ENCODE data around the gene PAQR9. TPM values are rescaled to one million over a fixed set of nuclear protein-coding genes. Genes with fewer than 3 reads are reported as not detected.

PAQR9 gene
- total and polyA plus RNA-seq, 9 of the 15 experiments (the other 6 are each of a cell fraction or from before 2014, with no cell fraction given), result 0.04 to 0.58 (median 0.22) TPM

- no peak for TF ChIP-seq ARID4B (CRISPR knock-in tag; IDR thresholded peaks at IDR 0.05)
- TF ChIP-seq EHMT2 (IDR thresholded peaks at IDR 0.05), result no peak
- TF ChIP-seq ZEB2 (IDR thresholded peaks at IDR 0.05), result no peak
- TF ChIP-seq SNIP1 (IDR thresholded peaks at IDR 0.05; ENCODE audit: low read depth), result no peak
- TF ChIP-seq LEF1 (IDR thresholded peaks at IDR 0.05), result no peak
- TF ChIP-seq ZNF224 (CRISPR knock-in tag; IDR thresholded peaks at IDR 0.05), result no peak
- TF ChIP-seq CHD4 (IDR thresholded peaks at IDR 0.05; ENCODE audit: insufficient read depth, insufficient replicate concordance, low read depth, low read length, poor library complexity, severe bottlenecking), result no peak
- no peak; the same call in none of the 2 replicates for TF ChIP-seq USF2 (CRISPR knock-in tag; IDR thresholded peaks at IDR 0.05)
- TF ChIP-seq E2F3 (CRISPR knock-in tag; IDR thresholded peaks at IDR 0.05), result no peak
- TF ChIP-seq MCM2 (IDR thresholded peaks at IDR 0.05; ENCODE audit: low read depth), result no peak
- no peak for TF ChIP-seq HNRNPUL1 (IDR thresholded peaks at IDR 0.05; ENCODE audit: low read length)
- no peak for TF ChIP-seq ATF1 (CRISPR knock-in tag; IDR thresholded peaks at IDR 0.05)
- TF ChIP-seq ATF1 (tag; IDR thresholded peaks at IDR 0.05), result no peak
- TF ChIP-seq HDAC1 (IDR thresholded peaks at IDR 0.05), result peak in 1 of 2 experiments; percentile 26; a peak in 2 of 4 replicates
- TF ChIP-seq MXI1 (IDR thresholded peaks at IDR 0.05; ENCODE audit: low read depth, low read length), result peak; percentile 68; the same call in 1 of the 2 replicates
- TF ChIP-seq CCAR2 (IDR thresholded peaks at IDR 0.05; ENCODE audit: low read depth, low read length), result no peak
- TF ChIP-seq POLR2H (tag; IDR thresholded peaks at IDR 0.05; ENCODE audit: low read depth), result no peak
- no peak for TF ChIP-seq MYBL2 (IDR thresholded peaks at IDR 0.05; ENCODE audit: low read depth)
- no peak for TF ChIP-seq MYBL2 (CRISPR knock-in tag; IDR thresholded peaks at IDR 0.05; ENCODE audit: borderline replicate concordance)
- TF ChIP-seq ZNF354B (CRISPR knock-in tag; IDR thresholded peaks at IDR 0.05), result no peak
- TF ChIP-seq MLLT1 (IDR thresholded peaks at IDR 0.05), result peak in 1 of 2 experiments; percentile 45; a peak in 1 of 4 replicates
- TF ChIP-seq KDM4B (IDR thresholded peaks at IDR 0.05; ENCODE audit: borderline replicate concordance in 2 of 2, low read depth in 1 of 2), result no peak
- TF ChIP-seq ZBTB8A (IDR thresholded peaks at IDR 0.05; ENCODE audit: partially characterized antibody), result no peak
- peak; percentile 35 for TF ChIP-seq DACH1 (IDR thresholded peaks at IDR 0.05; ENCODE audit: partially characterized antibody)
- TF ChIP-seq ZNF263 (CRISPR knock-in tag; IDR thresholded peaks at IDR 0.05; ENCODE audit: borderline replicate concordance), result no peak
These were observed 38.7 kb upstream of the PAQR9 start (continued) for GRCh38 chr3:143002083-143002712.

Measured in K562 (cell line).